ENCODE data around the gene LLPH.

Gene LLPH

GRCh38 chr12:66170606-66171005 lies 40.1 kb upstream of the LLPH start:
- Histone ChIP-seq H2BK5ac (ENCODE audit: low read depth, low read length, poor library complexity, severe bottlenecking) (no peak overlapping the region), H2BK15ac (ENCODE audit: low read depth, poor library complexity, severe bottlenecking) (no peak overlapping the region), H3K4me1 (ENCODE audit: control insufficient read depth, insufficient read depth, low read depth, low read length) (no peaks in the 10 kb centered on the region), H3K23ac (ENCODE audit: low read length in 2 of 2) (no peak overlapping the region), H2AK5ac (ENCODE audit: low read length, severe bottlenecking) (no peak overlapping the region), H4K91ac (ENCODE audit: low read length) (no peak overlapping the region), H4K8ac (ENCODE audit: low read length) (no peak overlapping the region), H3K4me2 (ENCODE audit: low read length, poor library complexity, severe bottlenecking) (no peak overlapping the region), H3K27me3 (ENCODE audit: control insufficient read depth in 1 of 2, insufficient read depth in 1 of 2, low read length in 2 of 2) (no peaks in the 10 kb centered on the region), H3K4me3 (ENCODE audit: insufficient read depth in 1 of 2, low read depth in 1 of 2, low read length in 2 of 2) (peak overlapping the region in 1 of 2 experiments; percentile 84), H3K36me3 (ENCODE audit: control insufficient read depth in 1 of 2, insufficient read depth in 2 of 2, low read depth in 1 of 2, low read length in 2 of 2) (peaks cover 0 to 17% of the 10 kb centered on the region in 2 experiments), H3K4ac (ENCODE audit: low read depth in 1 of 2, low read length in 2 of 2) (no peak overlapping the region), H2AFZ (ENCODE audit: low read depth, low read length) (no peak overlapping the region), H2BK12ac (ENCODE audit: low read length in 2 of 2) (no peak overlapping the region), H2BK120ac (ENCODE audit: low read depth, low read length) (no peak overlapping the region), H3K79me1 (replicated peaks; ENCODE audit: low read length, poor library complexity, severe bottlenecking) (no peaks in the 10 kb centered on the region), H3K27ac (ENCODE audit: low read length, poor library complexity, severe bottlenecking) (no peak overlapping the region), H3K18ac (ENCODE audit: low read depth in 1 of 2, low read length in 2 of 2) (no peak overlapping the region), H3K9me3 (ENCODE audit: control insufficient read depth, low read length) (no peaks in the 10 kb centered on the region), H3K9ac (ENCODE audit: low read length) (peak overlapping the region; percentile 99), H3K14ac (ENCODE audit: low read length in 2 of 2) (no peak overlapping the region)
- DNase-seq = no peak
- WGBS = 96% methylated on average over 2 of the region's 3 CpGs

DNA sequence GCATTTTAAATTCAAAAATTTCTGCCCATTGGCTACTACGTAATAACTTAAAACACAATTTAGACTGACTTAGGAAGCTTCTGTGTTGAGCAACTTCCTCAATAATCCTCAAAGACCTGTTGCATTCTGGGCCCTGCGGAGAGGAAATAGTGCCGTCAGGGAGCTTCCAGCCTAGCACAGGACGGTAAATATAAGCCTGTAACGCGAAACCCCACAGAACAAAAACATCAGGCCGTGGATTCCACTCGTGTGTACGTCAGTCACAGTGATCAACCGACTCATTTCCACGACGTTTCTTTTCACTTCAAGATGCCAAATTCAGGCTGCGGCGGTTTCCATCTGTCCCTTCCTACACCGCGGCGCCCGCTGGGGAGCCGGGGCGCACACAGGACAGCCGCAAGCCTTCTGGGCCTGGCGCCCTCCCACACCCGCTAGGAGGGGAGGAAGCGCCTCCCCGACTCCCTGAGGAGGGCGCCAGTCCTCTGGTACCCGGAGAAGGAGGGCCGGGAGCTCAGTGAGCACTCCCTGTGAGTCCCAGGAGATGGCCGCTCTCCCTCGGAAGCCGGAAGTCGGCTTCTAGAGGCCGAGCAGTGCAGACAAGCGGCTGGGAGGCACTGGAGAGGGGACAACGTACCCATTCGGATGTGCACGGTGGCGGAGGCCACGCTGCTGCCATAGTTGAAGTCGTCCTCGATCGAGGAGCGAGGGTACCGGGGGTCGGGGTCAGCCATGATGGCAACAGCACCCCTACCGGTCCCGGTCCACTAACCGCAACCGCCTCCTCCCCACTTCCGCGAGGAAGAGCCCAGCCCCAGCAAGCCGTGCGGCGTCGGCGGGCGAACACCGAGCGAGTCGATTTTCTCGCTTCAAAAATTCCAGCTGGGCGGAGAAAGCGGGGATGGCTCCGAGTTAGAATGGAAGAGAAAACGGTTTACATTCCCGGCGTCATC lies 38.9 kb upstream of the LLPH start, which contains the start of gene TMBIM4:
Gene TMBIM4, minus strand, starts transcription at position 776 of the 950 bp plus-strand sequence. Its CDS starts 45 bp downstream, at position 731.
- no peaks in the 10 kb centered on the region for H3K4me1 ChIP-seq (ENCODE audit: control insufficient read depth, insufficient read depth, low read depth, low read length)
- peak within 1 kb of the TSS; percentile 95 for H4K91ac ChIP-seq (ENCODE audit: low read length)
- H3K14ac ChIP-seq (ENCODE audit: low read length in 2 of 2) = peak within 1 kb of the TSS in 1 of 2 experiments; percentile 82
- peak within 1 kb of the TSS; percentile 87 for H2AFZ ChIP-seq (ENCODE audit: low read depth, low read length)
- H3K23ac ChIP-seq (ENCODE audit: low read length in 2 of 2) = no peak within 1 kb of the TSS
- H3K9me3 ChIP-seq (ENCODE audit: control insufficient read depth, low read length) = peaks cover 5% of the 10 kb centered on the region
- no peaks in the 10 kb centered on the region for H3K27me3 ChIP-seq (ENCODE audit: control insufficient read depth in 1 of 2, insufficient read depth in 1 of 2, low read length in 2 of 2)
- H3K4me2 ChIP-seq (ENCODE audit: low read length, poor library complexity, severe bottlenecking) = peak within 1 kb of the TSS; percentile 25
- peak within 1 kb of the TSS; percentile 42 for H2BK120ac ChIP-seq (ENCODE audit: low read depth, low read length)
- peak within 1 kb of the TSS; percentile 54 to 60 for H3K4ac ChIP-seq (ENCODE audit: low read depth in 1 of 2, low read length in 2 of 2)
- peak within 1 kb of the TSS; percentile 99 for H3K9ac ChIP-seq (ENCODE audit: low read length)
- H2BK12ac ChIP-seq (ENCODE audit: low read length in 2 of 2) = no peak within 1 kb of the TSS
- H2BK15ac ChIP-seq (ENCODE audit: low read depth, poor library complexity, severe bottlenecking) = peak within 1 kb of the TSS; percentile 87
- H2BK5ac ChIP-seq (ENCODE audit: low read depth, low read length, poor library complexity, severe bottlenecking) = peak within 1 kb of the TSS; percentile 33
- peak within 1 kb of the TSS; percentile 68 to 84 for H3K4me3 ChIP-seq (ENCODE audit: insufficient read depth in 1 of 2, low read depth in 1 of 2, low read length in 2 of 2)
- H3K79me1 ChIP-seq (replicated peaks; ENCODE audit: low read length, poor library complexity, severe bottlenecking) = no peaks in the 10 kb centered on the region
- DNase-seq = peak; percentile 88
- H3K27ac ChIP-seq (ENCODE audit: low read length, poor library complexity, severe bottlenecking) = peak within 1 kb of the TSS; percentile 96
- H4K8ac ChIP-seq (ENCODE audit: low read length) = peak within 1 kb of the TSS; percentile 95
- H3K36me3 ChIP-seq (ENCODE audit: control insufficient read depth in 1 of 2, insufficient read depth in 2 of 2, low read depth in 1 of 2, low read length in 2 of 2) = peaks cover 0 to 20% of the 10 kb centered on the region in 2 experiments
- WGBS = 64% methylated on average over 67 of the region's 67 CpGs
- no peak within 1 kb of the TSS for H2AK5ac ChIP-seq (ENCODE audit: low read length, severe bottlenecking)
- peak within 1 kb of the TSS; percentile 96 to 97 for H3K18ac ChIP-seq (ENCODE audit: low read depth in 1 of 2, low read length in 2 of 2)

DNA sequence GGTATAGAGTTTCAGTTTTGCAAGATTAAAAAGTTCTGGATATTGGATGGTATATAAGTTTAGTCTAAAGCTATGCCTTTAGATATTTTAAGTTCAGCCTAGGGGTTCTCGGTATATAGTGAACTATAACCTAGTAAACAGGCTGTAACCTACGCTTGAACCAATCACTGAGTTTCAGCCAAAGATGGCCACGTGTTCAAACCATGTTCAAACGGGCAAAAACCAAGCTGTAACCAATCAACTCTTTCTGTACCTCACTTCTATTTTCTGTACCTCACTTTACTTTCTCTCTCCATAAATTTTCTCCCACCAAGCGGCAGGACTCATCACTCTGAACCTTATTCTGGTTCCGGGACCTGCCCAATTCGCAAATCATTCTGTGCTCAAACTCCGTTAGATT lies 37.9 kb upstream of the LLPH start:
- Histone ChIP-seq H2BK5ac (ENCODE audit: low read depth, low read length, poor library complexity, severe bottlenecking) (no peak overlapping the region), H3K9me3 (ENCODE audit: control insufficient read depth, low read length) (peaks cover 5% of the 10 kb centered on the region), H3K27ac (ENCODE audit: low read length, poor library complexity, severe bottlenecking) (peak overlapping the region; percentile 3), H3K4me1 (ENCODE audit: control insufficient read depth, insufficient read depth, low read depth, low read length) (no peaks in the 10 kb centered on the region), H2BK12ac (ENCODE audit: low read length in 2 of 2) (no peak overlapping the region), H3K18ac (ENCODE audit: low read depth in 1 of 2, low read length in 2 of 2) (no peak overlapping the region), H2BK120ac (ENCODE audit: low read depth, low read length) (no peak overlapping the region), H3K9ac (ENCODE audit: low read length) (peak overlapping the region; percentile 99), H3K4ac (ENCODE audit: low read depth in 1 of 2, low read length in 2 of 2) (no peak overlapping the region), H2AK5ac (ENCODE audit: low read length, severe bottlenecking) (no peak overlapping the region), H2BK15ac (ENCODE audit: low read depth, poor library complexity, severe bottlenecking) (no peak overlapping the region), H3K4me2 (ENCODE audit: low read length, poor library complexity, severe bottlenecking) (peak overlapping the region; percentile 20), H3K14ac (ENCODE audit: low read length in 2 of 2) (no peak overlapping the region), H3K4me3 (ENCODE audit: insufficient read depth in 1 of 2, low read depth in 1 of 2, low read length in 2 of 2) (peak overlapping the region in 1 of 2 experiments; percentile 84), H3K79me1 (replicated peaks; ENCODE audit: low read length, poor library complexity, severe bottlenecking) (no peaks in the 10 kb centered on the region), H3K23ac (ENCODE audit: low read length in 2 of 2) (no peak overlapping the region), H4K8ac (ENCODE audit: low read length) (no peak overlapping the region), H3K27me3 (ENCODE audit: control insufficient read depth in 1 of 2, insufficient read depth in 1 of 2, low read length in 2 of 2) (no peaks in the 10 kb centered on the region), H3K36me3 (ENCODE audit: control insufficient read depth in 1 of 2, insufficient read depth in 2 of 2, low read depth in 1 of 2, low read length in 2 of 2) (peaks cover 0 to 20% of the 10 kb centered on the region in 2 experiments), H2AFZ (ENCODE audit: low read depth, low read length) (no peak overlapping the region), H4K91ac (ENCODE audit: low read length) (no peak overlapping the region)
- 91% methylated on average over 8 of the region's 8 CpGs for WGBS
- DNase-seq = no peak

GRCh38 chr12:66166561-66166960 lies 36.0 kb upstream of the LLPH start:
- H3K4ac ChIP-seq (ENCODE audit: low read depth in 1 of 2, low read length in 2 of 2) = no peak overlapping the region
- H2BK5ac ChIP-seq (ENCODE audit: low read depth, low read length, poor library complexity, severe bottlenecking) = no peak overlapping the region
- no peak overlapping the region for H3K18ac ChIP-seq (ENCODE audit: low read depth in 1 of 2, low read length in 2 of 2)
- H2BK15ac ChIP-seq (ENCODE audit: low read depth, poor library complexity, severe bottlenecking) = no peak overlapping the region
- H3K4me3 ChIP-seq (ENCODE audit: insufficient read depth in 1 of 2, low read depth in 1 of 2, low read length in 2 of 2) = no peak overlapping the region
- H4K8ac ChIP-seq (ENCODE audit: low read length) = no peak overlapping the region
- 91% methylated on average over 1 of the region's 2 CpGs for WGBS
- no peak overlapping the region for H3K4me2 ChIP-seq (ENCODE audit: low read length, poor library complexity, severe bottlenecking)
- no peak overlapping the region for H2BK120ac ChIP-seq (ENCODE audit: low read depth, low read length)
- H2AFZ ChIP-seq (ENCODE audit: low read depth, low read length) = no peak overlapping the region
- no peak for DNase-seq
- no peak overlapping the region for H2AK5ac ChIP-seq (ENCODE audit: low read length, severe bottlenecking)
- no peaks in the 10 kb centered on the region for H3K79me1 ChIP-seq (replicated peaks; ENCODE audit: low read length, poor library complexity, severe bottlenecking)
- H3K14ac ChIP-seq (ENCODE audit: low read length in 2 of 2) = no peak overlapping the region
- H3K9me3 ChIP-seq (ENCODE audit: control insufficient read depth, low read length) = peaks cover 5% of the 10 kb centered on the region
- no peaks in the 10 kb centered on the region for H3K27me3 ChIP-seq (ENCODE audit: control insufficient read depth in 1 of 2, insufficient read depth in 1 of 2, low read length in 2 of 2)
- peaks cover 0 to 20% of the 10 kb centered on the region in 2 experiments for H3K36me3 ChIP-seq (ENCODE audit: control insufficient read depth in 1 of 2, insufficient read depth in 2 of 2, low read depth in 1 of 2, low read length in 2 of 2)
- no peaks in the 10 kb centered on the region for H3K4me1 ChIP-seq (ENCODE audit: control insufficient read depth, insufficient read depth, low read depth, low read length)
- no peak overlapping the region for H4K91ac ChIP-seq (ENCODE audit: low read length)
- no peak overlapping the region for H2BK12ac ChIP-seq (ENCODE audit: low read length in 2 of 2)
- H3K9ac ChIP-seq (ENCODE audit: low read length) = no peak overlapping the region
- no peak overlapping the region for H3K23ac ChIP-seq (ENCODE audit: low read length in 2 of 2)
- H3K27ac ChIP-seq (ENCODE audit: low read length, poor library complexity, severe bottlenecking) = no peak overlapping the region
